Liver (tissue), 3 donors: ENCODE data around the gene C19orf12.

Experiments
- CTCF ChIP-seq: fragments of 150-350 bp; IDR thresholded peaks from 2 replicates; pipeline ENCODE4 v1.5.1; 2017; ENCODE audit warnings: improper control_type of control experiment, low read depth, low read length; ENCODE audit not compliant: missing input control
- FOXA1 ChIP-seq: IDR thresholded peaks from 2 replicates; pipeline ENCODE4 v1.6.1; 2016; ENCODE audit warnings: antibody characterized with exemption
- GABPA ChIP-seq, 2 donors: IDR thresholded peaks in 1 of 2; conservative IDR thresholded peaks in 1 of 2; 2 replicates each; pipeline ENCODE4 v1.6.1; 2016; ENCODE audit warnings: antibody characterized with exemption in 2 of 2, mild to moderate bottlenecking in 1 of 2, moderate library complexity in 1 of 2
- MAX ChIP-seq: IDR thresholded peaks from 2 replicates; pipeline ENCODE4 v1.6.1; 2016; ENCODE audit warnings: antibody characterized with exemption
- RAD21 ChIP-seq, 2 donors: IDR thresholded peaks; 2 replicates each; pipeline ENCODE4 v1.6.1; 2016; ENCODE audit warnings: antibody characterized with exemption in 2 of 2, mild to moderate bottlenecking in 2 of 2
- donor health status: healthy.
- donor health status: healthy.

DNA sequence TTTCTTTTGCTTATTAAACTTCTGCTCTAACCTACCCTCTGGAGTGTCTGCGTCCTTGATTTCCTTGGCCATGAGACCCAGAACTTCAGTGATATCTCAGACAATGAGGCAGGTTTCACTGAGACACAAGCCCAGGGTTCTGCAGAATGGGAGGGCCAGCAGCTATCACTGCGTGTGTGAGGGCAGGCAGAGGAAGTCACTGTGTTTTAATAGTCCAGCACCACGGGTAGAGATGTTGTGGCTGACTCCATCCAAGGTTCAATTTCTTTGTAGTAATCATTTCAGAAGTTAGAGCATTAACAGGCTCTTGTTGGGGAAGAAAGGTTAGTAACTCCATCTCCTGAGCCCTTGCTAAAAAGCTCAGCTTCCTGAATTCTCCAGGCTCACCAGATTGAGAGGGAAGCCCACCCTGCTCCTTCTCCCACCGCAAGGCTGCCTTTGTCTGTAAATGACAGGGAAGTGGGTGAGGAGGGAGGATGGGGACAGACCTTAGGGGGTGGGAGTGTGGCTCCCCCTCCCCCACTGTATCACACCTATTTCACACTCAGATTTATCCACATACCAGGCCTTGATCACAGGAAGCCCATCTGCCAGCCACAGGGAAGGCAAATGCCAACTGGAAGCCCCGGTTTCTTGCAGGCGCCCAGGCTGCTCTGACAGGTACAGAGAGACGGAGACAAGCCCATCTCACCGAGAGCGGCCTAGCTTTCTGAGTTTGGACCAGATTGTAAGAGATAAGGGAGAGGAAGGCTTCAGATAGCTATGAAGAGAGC is 2.1 kb downstream of the C19orf12 start:
- TF ChIP-seq CTCF (no peak), GABPA (IDR thresholded peaks at IDR 0.05 in 1 of 2, conservative IDR thresholded peaks at IDR 0.05 in 1 of 2) (no peak), MAX (no peak), FOXA1 (no peak), RAD21 (IDR thresholded peaks at IDR 0.05) (no peak)
